Stimulated activated CD8-positive, alpha-beta memory T cell treated with anti-CD3 and anti-CD28 coated beads, Interleukin-15, amount 100 ng/mL, for 4 hours (primary cell): ENCODE data around the gene FTCDNL1.

Source experiments
- DNase-seq, 2 donors: peaks; one replicate each; pipeline ENCODE4 v3.0.0-alpha.2; 2020; ENCODE audit warnings: low read depth in 2 of 2

Gene FTCDNL1

GRCh38 chr2:199791326-199791725 lies 59.7 kb downstream of the FTCDNL1 start:
- no peak for DNase-seq

- DNase-seq: no peak
Measured at GRCh38 chr2:199784512-199784911, 66.5 kb downstream of the FTCDNL1 start.

GRCh38 chr2:199779589-199779988 lies 71.4 kb downstream of the FTCDNL1 start:
- no peak for DNase-seq

GRCh38 chr2:199778655-199779054 lies 72.3 kb downstream of the FTCDNL1 start:
- DNase-seq: no peak

DNA sequence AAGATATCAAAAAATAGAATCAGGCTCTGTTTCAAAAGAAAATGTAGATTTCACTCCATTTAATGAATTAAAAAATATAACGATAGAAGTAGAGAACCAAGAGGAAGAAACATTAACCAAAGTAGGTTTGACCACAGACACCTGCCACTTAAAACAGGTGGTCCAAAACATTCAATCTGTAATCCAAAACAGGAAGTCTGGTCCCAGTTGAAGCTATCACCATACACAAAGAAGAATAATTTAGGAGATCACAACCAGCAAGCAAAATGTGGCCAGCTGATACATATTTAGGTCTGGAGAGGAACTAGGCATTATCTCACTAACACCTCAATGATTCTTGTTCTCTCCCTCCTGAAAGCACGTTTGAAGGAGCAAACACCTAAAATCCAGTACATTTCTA lies 73.1 kb downstream of the FTCDNL1 start:
- no peak for DNase-seq

DNA sequence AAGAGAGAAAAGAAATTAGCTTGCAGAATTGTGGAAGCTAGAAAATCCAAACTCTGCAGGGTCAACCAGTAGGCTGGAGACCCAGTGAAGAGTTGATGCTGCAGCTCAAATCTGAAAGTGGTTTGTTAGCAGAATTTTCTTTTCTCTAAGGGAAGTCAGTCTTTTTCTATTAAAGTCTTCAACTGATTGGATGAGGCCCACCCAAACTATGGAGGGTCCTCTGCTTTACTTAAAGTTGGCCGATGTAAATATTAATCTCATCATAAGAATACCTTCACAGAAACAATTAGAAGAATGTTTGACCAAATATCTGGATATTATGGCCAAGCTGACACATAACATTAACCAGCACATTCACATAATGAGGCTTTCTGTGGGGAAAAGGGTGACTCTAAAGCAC lies 73.7 kb downstream of the FTCDNL1 start:
- no peak for DNase-seq

DNA sequence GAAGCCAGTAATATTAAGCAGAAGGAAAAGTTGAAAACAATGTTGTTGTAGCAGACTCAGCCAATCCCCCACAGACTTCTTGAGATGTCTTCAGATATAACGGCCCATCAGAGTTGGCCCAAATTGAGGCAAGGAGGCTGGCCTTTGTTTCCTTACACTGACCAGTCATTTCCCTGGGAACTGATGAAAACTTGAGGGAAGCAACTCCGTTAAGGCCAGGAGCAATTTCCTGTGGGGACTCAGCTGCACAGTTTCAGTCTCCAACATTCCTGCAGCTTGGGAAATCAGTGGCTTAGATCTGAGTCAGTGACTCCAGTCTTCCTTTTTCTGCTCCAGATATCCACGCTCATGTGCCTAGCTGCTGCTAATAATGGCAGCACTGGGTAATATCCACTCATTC lies 75.7 kb downstream of the FTCDNL1 start:
- no peak for DNase-seq

- DNase-seq: no peak
Measured at GRCh38 chr2:199772035-199772976, 78.7 kb downstream of the FTCDNL1 start.

DNA sequence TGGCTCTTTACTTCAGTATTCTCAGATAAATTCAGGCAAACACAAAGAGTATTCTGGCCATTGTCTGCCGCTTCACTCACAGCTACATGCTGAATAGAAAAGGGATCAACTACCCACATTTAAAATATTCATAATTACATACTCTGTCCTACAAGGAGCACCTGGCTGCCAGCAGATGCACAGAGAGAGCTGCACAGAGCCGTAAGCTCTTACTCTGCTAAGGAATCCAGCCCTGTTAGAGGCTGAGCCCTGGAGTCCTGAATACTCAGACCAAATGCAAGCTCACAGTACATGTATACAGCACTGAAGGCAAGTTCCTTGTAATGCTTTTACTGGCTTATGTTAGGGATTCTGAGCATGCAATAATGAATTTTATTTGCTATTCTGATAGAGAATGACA lies 80.3 kb downstream of the FTCDNL1 start:
- DNase-seq: no peak

DNA sequence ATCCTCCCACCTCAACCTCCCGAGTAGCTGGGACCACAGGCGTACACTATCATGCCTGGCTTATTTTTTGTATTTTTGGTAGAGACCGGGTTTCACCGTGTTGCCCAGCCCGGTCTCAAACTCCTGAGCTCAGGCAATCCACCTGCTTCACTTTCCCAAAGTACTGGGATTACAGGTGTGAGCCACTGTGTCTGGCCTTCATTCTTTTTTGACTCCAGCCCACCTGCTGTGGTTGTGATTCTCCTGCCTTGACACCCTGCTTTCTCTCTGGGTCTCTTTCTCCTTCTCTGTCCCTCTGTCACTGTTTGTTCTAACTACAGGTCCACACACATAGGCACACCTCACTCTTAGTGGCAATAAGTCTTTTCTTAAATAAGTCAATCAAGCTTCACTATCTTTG lies 85.3 kb downstream of the FTCDNL1 start:
- DNase-seq: no peak

GRCh38 chr2:199764273-199764800 lies 86.7 kb downstream of the FTCDNL1 start:
- no peak for DNase-seq

DNA sequence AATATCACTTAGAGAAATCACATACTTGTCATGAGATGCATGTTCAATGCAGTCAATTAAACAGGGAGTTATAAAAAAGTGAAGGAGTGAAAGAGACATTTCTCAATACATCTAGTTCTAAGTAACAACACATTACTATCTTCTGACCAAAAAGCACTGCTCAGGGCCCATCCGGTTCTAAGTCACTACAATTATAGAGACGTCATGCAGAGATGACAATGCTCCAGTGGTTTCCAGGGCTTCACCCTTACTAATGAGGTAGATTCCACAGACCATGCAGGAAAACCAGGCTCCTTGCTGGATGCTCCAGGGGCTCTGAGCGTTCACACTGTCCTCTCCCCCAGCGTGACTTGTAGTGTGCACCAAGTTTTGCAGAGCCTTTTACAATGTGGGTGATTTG lies 88.0 kb downstream of the FTCDNL1 start:
- no peak for DNase-seq

DNA sequence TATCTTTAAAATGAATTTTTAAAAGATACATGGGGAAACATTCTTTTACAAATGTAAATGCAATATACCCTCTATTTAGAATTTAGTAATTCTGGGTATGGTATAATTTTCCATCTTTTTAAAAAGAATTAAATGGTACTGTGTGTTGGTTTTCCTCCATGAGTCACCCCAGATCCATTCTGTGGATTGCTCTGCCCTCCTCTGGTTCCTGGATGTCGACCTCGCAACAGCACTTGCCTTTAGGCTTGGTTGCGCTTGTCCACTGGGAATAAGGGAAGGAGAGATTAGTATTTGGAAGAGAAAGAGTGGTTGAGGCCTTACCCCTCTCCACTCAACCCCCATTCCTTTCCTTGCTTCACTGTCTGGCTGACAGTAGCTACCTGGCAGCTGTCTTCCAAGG lies 90.4 kb downstream of the FTCDNL1 start:
- no peak for DNase-seq

DNA sequence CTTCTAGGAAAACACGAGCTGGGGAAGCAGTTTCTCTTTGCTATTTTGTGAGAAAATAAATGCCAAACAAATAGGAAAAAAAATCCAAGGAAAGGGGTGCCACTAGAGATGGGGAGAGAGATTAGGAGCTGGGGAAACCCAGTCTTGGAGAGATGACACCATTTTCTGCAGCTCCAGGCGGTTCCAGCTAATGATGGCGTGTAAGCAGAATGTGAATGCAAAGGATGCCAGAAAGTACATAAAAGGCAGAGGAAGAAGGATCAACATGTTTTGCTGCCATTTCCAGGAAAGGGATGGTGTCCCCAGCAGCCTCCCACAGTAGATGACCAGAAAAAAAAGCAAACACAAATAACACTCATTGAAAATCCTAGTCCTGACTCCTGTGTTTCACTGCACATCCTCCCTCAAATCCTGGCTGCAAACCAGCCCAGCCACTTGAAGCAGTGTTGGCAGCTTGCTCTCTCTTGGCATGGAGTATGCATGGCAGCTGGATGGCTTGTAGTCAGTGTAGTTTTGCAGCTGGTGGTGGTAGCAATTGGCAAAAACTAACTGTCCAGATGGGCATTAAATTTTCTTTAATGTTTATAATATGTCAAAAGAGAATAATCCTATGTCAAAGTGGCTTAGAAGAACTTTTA lies 93.6 kb downstream of the FTCDNL1 start:
- DNase-seq: no peak

GRCh38 chr2:199756743-199757142 lies 94.2 kb downstream of the FTCDNL1 start:
- no peak for DNase-seq

DNA sequence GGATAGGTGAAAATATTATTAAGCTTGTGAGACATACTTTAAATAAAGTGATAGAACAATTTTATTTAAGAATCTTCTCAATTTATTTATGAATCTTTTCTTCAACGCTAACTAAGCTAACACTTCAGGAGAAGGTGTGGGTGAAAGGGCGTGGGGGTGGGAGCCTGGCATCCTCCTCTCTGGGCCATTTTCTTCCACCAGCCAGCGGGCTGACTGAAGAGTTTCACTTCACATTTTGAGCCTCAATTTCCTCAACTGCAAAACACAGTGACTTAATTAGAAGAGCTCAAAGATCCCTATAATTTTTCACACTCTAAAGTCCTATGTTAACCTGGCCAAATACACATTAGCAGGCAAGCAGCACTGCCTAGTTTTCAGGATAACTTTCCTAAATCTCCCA lies 94.8 kb downstream of the FTCDNL1 start:
- DNase-seq: no peak

DNA sequence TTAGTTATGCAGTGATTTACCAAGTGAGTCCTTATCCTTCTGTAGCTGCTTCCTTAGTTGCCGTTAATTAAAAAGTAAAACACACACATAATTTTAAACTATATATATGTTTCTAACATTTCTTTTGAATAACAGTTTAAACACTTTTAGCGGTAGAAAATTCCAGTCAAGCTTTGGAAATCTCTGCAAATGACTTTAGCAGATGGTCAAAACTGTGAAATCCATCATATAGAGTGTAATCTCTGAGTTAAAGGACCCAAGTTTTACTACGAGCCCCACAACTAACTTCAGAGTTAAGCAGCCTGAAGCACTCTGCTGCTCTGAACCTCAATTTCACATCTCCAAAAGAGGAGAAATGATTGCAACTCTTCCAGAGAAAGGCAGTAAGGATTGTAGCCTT lies 96.2 kb downstream of the FTCDNL1 start:
- DNase-seq: no peak

DNA sequence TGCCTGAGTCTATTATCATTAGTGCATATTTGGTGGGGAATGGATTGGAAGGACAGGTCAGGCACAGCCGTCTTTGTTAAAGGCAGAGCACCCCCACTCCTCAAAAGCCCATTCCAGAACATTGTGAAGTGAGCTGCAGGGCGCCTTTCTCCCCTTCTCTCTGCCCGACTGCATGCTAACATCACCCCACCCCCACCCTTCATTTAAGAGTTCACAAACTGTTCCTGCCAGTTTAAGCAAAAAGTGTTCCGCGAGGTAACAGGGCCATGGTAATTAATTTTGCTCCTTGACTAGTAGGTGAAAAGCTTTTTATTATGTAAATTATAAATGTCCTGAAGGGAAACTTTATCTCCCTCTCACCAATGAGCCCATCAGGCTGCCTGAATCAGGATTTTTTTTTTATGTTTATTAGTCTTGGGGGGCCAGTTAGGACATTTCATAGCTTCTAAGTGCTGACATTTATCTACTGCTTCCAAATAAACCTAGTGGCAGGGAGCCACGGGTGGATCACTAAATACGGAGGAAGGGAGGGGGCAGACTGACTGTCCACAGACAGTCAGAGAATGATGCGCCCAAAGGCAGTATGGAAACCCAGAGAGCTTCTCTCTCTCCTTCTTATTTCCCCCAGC lies 99.4 kb downstream of the FTCDNL1 start:
- no peak for DNase-seq

- DNase-seq: no peak
Measured at GRCh38 chr2:199749571-199749970, 101.4 kb downstream of the FTCDNL1 start.

DNA sequence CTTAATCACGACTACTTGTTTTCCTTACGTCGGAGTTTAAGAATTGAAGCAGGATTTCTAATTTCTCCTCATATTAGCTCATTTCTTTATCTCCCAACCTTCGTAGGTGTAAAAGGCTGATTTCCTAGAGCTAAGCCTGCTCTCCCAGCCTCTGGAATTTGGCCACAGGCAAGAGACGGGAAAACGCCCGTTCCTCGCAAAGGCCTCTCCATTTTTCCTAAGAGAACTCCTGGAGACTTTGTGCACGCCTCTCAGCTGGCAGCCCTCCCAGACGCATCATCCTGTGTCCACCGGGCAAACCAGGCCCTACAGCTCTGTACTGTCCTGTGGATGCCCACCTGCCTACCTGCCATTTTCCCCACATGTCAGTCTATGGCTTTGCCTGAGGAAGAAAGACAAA lies 106.3 kb downstream of the FTCDNL1 start:
- DNase-seq: no peak

- no peak for DNase-seq
Measured at GRCh38 chr2:199744260-199744659, 106.7 kb downstream of the FTCDNL1 start.

DNA sequence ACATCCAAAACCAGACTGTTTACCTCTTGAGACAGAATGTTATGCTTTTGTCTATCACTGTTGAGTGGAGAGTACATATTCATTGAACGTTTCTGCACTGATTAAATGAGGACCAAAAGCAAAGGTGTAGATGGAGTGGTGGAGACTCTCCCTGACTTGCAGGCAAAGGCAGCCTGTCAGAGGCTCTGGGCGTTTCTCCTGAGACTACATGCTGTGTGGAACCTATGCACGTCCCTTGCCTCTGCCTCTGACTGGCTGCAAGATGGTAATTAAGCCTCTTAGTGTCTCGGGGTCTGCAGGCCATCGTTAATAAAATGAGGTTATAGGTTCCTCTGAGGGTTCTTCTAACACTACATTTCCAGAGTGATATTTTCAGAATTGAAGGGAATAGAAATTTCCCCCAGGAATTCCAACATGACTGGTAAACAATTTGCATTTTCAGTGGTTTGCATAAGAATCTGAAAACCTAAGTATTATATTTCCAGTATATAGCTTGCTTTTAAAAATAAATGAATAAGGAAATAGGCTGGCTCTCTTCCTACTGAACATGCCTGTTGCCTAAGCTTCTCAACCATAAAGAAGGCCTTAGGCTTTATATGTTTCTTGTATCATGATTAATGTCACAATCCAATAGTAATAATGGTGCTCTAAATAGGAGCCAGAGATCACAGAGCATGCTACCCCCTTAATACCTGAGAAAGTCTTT lies 107.4 kb downstream of the FTCDNL1 start:
- no peak for DNase-seq
